Pons (tissue), 1 donor: ENCODE measurements around the gene HPS5.
A peak's percentile ranks its signal among the peaks of the same experiment; 100 is the strongest.
"Not testable (repeated sequence)": the region's sequence is repeated elsewhere in the genome, so short reads cannot be mapped to it uniquely, and the experiment has no call there.

Experiments
- DNase-seq: peaks from one replicate; pipeline ENCODE4 v3.0.0-alpha.2; 2016; ENCODE audit warnings: low spot score

The HPS5 gene

GRCh38 chr11:18321969-18322711 lies at the start of gene HPS5, which contains the start of gene GTF2H1:
Gene HPS5 (minus strand): TSS chr11:18322140. CDS start chr11:18317858, 4,282 bp downstream.
Gene GTF2H1 (plus strand): TSS chr11:18322567. CDS start chr11:18333075, 10,508 bp downstream.
- DNase-seq, result peak; percentile 98

- DNase-seq, result no peak
Measured at GRCh38 chr11:18371279-18371678, 49.3 kb upstream of the HPS5 start.

- no peak for DNase-seq
Measured at GRCh38 chr11:18369398-18369797, 47.5 kb upstream of the HPS5 start.

GRCh38 chr11:18368221-18368620 lies 46.3 kb upstream of the HPS5 start:
- no peak for DNase-seq

- no peak for DNase-seq
Measured at GRCh38 chr11:18367431-18367830, 45.5 kb upstream of the HPS5 start.

- no peak for DNase-seq
Measured at GRCh38 chr11:18366286-18366685, 44.3 kb upstream of the HPS5 start.

- no peak for DNase-seq
Measured at GRCh38 chr11:18365741-18366140, 43.8 kb upstream of the HPS5 start.

- no peak for DNase-seq
Measured at GRCh38 chr11:18364495-18365073, 42.6 kb upstream of the HPS5 start.

GRCh38 chr11:18361154-18361553 lies 39.2 kb upstream of the HPS5 start:
- no peak for DNase-seq

- no peak for DNase-seq
Measured at GRCh38 chr11:18358646-18359045, 36.7 kb upstream of the HPS5 start.

- no peak for DNase-seq
Measured at GRCh38 chr11:18352581-18352980, 30.6 kb upstream of the HPS5 start.

GRCh38 chr11:18347471-18348125 lies 25.7 kb upstream of the HPS5 start:
- no peak for DNase-seq

GRCh38 chr11:18332891-18333290 lies 11.0 kb upstream of the HPS5 start:
- DNase-seq, result no peak

GRCh38 chr11:18332302-18332701 lies 10.4 kb upstream of the HPS5 start:
- DNase-seq, result no peak

GRCh38 chr11:18330921-18331320 lies 9.0 kb upstream of the HPS5 start:
- DNase-seq, result no peak

- DNase-seq, result no peak
Measured at GRCh38 chr11:18329196-18329870, 7.4 kb upstream of the HPS5 start.

- DNase-seq, result no peak
Measured at GRCh38 chr11:18324381-18324780, 2.4 kb upstream of the HPS5 start.

GRCh38 chr11:18323881-18324280 lies 1.9 kb upstream of the HPS5 start:
- DNase-seq, result not testable (repeated sequence)

- DNase-seq, result no peak
Measured at GRCh38 chr11:18322818-18323570, 1.1 kb upstream of the HPS5 start.

- no peak for DNase-seq
Measured at GRCh38 chr11:18321578-18321968, 367 bp downstream of the HPS5 start.

- no peak for DNase-seq
Measured at GRCh38 chr11:18320617-18321016, 1.3 kb downstream of the HPS5 start.

- DNase-seq, result no peak
Measured at GRCh38 chr11:18319914-18320313, 2.0 kb downstream of the HPS5 start.
